Testis (tissue), 3 donors: Measurements from ENCODE around the gene MACROD2. TPM values are rescaled to one million over a fixed set of nuclear protein-coding genes. Genes with fewer than 3 reads are reported as not detected.

Experiments
- DNase-seq: peaks from one replicate; pipeline ENCODE4 v3.0.0-alpha.2; 2019
- H3K27ac ChIP-seq, 2 donors: fragments of 200-600 bp; sonication (generic); one replicate each; pipeline ENCODE4 v1.5.1; 2019
- H3K27me3 ChIP-seq: fragments of 200-600 bp; sonication (generic); one replicate; pipeline ENCODE4 v1.5.1; 2019
- H3K36me3 ChIP-seq: fragments of 200-600 bp; sonication (generic); one replicate; pipeline ENCODE4 v1.5.1; 2017; ENCODE audit warnings: low read depth; ENCODE audit errors: missing control alignments
- H3K4me1 ChIP-seq: fragments of 200-600 bp; sonication (generic); one replicate; pipeline ENCODE4 v1.5.1; 2019
- H3K4me3 ChIP-seq, 2 donors: fragments of 200-600 bp; sonication (generic); one replicate each; pipeline ENCODE4 v1.5.1; 2017 to 2019
- H3K9me3 ChIP-seq: fragments of 200-600 bp; sonication (generic); one replicate; pipeline ENCODE4 v1.5.1; 2017
- POLR2A ChIP-seq: fragments of 450-650 bp; IDR thresholded peaks from one replicate; pipeline ENCODE4 v1.6.1; 2017; ENCODE audit warnings: antibody characterized with exemption, mild to moderate bottlenecking, moderate library complexity
- WGBS, 2 donors: methylation state at CpG; one replicate each; pipeline ENCODE4 v1.1.5; 2018; 5-methylcytosine and 5-hydroxymethylcytosine counted together
- intact Hi-C: fragments of 100-400 bp; cut with DNase I; formaldehyde crosslinking; loops from one replicate; pipeline ENCODE4 v1.15.1; 2023; ENCODE audit warnings: low total_unique reads
- polyA plus RNA-seq: library from polyadenylated mRNA; stranded (reverse); fragments of 350-450 nt; fragmentation: Illumina TruSeq; extraction: RNeasy Lipid Tissue Mini Kit (QIAGEN cat#74804); gene quantifications from one replicate; pipeline ENCODE4 v1.2.3, GENCODE V29; 2014; ENCODE audit warnings: low read depth, low replicate concordance; ENCODE audit not compliant: insufficient read depth
- total RNA-seq, 2 donors: library from RNA; depleted of rRNA; stranded (reverse); fragments of >200 nt; gene quantifications; one replicate each; pipeline ENCODE4 v1.2.3, GENCODE V29; 2016
- TF ChIP-seq, protein P1 (sequence below), 3 experiments: fragments of 450-650 bp in 2 of 3; fragments of 200-600 bp in 1 of 3; sonication (generic) in 1 of 3; IDR thresholded peaks; one replicate each; pipeline ENCODE4 v1.5.1; 2016 to 2019; ENCODE audit warnings: antibody characterized with exemption in 3 of 3, mild to moderate bottlenecking in 2 of 3, moderate library complexity in 1 of 3

MACROD2 gene
- total and polyA plus RNA-seq, 3 donors from 2014 or later = 12.6 to 20.6 (median 16.8) TPM

DNA sequence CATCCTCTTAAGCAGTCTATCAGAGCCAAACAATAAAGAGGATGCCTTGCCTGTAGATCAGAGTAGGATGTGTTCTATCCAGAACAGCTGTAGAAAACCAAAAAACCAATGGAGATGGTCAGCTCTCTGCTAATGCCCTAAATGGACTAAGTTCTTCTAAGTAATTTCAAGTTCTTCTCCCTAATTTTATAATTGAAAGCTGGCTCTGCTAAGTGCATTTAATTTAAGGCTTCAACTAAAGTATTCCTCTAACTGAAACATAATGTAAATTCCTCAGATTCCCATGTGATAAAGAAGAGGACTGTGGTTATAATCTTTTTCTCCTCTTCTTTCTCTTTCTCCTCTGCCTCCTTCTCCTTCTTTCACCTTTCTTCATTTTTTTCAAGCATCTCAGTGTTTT, 1868.4 kb downstream of the MACROD2 start:
- no peak overlapping the region for H3K4me3 ChIP-seq
- DNase-seq = no peak
- H3K27me3 ChIP-seq = no peaks in the 10 kb centered on the region
- H3K9me3 ChIP-seq = no peaks in the 10 kb centered on the region
- TF ChIP-seq, protein P1, sequence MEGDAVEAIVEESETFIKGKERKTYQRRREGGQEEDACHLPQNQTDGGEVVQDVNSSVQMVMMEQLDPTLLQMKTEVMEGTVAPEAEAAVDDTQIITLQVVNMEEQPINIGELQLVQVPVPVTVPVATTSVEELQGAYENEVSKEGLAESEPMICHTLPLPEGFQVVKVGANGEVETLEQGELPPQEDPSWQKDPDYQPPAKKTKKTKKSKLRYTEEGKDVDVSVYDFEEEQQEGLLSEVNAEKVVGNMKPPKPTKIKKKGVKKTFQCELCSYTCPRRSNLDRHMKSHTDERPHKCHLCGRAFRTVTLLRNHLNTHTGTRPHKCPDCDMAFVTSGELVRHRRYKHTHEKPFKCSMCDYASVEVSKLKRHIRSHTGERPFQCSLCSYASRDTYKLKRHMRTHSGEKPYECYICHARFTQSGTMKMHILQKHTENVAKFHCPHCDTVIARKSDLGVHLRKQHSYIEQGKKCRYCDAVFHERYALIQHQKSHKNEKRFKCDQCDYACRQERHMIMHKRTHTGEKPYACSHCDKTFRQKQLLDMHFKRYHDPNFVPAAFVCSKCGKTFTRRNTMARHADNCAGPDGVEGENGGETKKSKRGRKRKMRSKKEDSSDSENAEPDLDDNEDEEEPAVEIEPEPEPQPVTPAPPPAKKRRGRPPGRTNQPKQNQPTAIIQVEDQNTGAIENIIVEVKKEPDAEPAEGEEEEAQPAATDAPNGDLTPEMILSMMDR (IDR thresholded peaks at IDR 0.05) = no peak
- no peak for TF ChIP-seq POLR2A
- H3K36me3 ChIP-seq = no peaks in the 10 kb centered on the region
- H3K4me1 ChIP-seq = no peaks in the 10 kb centered on the region
- intact Hi-C loops = no loop called here
- H3K27ac ChIP-seq = no peak overlapping the region

DNA sequence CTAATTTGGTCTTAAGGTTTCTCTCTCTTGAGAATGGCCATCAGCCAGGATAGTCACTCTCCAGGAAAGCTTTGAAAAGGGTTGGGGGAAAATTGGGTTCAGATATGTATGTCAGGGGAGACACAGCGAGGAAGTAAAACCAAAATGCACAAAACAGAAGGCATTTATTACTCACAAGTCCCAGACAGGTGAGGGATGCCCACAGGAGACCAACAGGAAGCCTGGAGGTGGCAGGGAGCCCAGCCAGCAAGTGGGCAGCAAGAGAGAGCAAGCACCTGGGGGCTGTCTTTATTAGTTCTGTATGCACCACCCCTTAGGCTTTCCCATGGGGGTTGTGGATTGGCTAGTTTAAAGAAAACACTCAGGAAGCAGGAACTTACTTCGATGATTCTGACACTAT, 1870.2 kb downstream of the MACROD2 start:
- intact Hi-C loops = no loop called here
- TF ChIP-seq, protein P1 (IDR thresholded peaks at IDR 0.05) = no peak
- no peak for TF ChIP-seq POLR2A
- Histone ChIP-seq H3K27ac (no peak overlapping the region), H3K4me3 (no peak overlapping the region), H3K9me3 (no peaks in the 10 kb centered on the region), H3K27me3 (no peaks in the 10 kb centered on the region), H3K4me1 (no peaks in the 10 kb centered on the region), H3K36me3 (no peaks in the 10 kb centered on the region)
- DNase-seq = no peak
- 83 to 94% methylated on average over 2 of the region's 2 CpGs for WGBS, 2 donors

DNA sequence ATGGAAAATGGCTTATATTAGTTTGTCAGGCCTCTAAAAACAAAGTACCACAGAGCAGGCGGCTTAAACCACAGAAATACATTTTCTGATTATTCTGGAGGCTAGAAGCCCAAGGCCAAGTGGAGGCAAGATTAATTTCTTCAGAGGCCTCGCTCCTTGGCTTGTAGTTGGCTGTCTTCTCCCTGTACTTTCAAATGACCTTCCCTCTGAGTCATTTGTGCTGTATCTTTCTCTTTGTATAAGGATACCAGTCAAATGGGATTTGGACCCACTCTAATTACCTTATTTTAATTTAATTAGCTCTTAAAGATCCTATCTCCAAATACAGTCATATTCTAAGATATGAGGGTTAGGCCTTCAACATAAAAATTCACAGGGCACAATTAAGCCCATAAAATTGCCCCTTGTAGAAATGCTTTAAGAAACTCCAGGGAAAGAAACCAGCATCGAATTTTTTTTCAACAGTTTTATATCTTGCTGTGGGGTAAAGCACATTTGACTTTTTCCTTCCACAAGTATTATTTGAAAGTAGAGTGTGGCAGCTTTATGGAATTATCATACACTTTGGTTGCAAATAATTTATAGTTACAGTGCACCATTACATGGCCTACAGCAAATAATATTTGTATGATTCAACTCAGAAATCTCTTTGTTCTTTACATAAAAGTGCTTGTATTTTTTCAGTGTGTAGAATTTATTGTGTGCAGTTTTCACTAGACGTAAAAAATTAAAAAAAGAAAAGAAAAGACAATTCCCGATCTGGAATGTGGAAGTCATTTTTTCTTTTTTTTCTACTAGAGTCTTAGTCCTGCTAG, 1871.8 kb downstream of the MACROD2 start:
- WGBS, 2 donors = 70 to 76% methylated on average over 5 of the region's 5 CpGs
- Histone ChIP-seq H3K9me3 (no peaks in the 10 kb centered on the region), H3K36me3 (no peaks in the 10 kb centered on the region), H3K27me3 (no peaks in the 10 kb centered on the region), H3K27ac (no peak overlapping the region), H3K4me3 (no peak overlapping the region), H3K4me1 (no peaks in the 10 kb centered on the region)
- intact Hi-C loops = no loop called here
- no peak for DNase-seq
- TF ChIP-seq, protein P1 (IDR thresholded peaks at IDR 0.05) = no peak
- no peak for TF ChIP-seq POLR2A

DNA sequence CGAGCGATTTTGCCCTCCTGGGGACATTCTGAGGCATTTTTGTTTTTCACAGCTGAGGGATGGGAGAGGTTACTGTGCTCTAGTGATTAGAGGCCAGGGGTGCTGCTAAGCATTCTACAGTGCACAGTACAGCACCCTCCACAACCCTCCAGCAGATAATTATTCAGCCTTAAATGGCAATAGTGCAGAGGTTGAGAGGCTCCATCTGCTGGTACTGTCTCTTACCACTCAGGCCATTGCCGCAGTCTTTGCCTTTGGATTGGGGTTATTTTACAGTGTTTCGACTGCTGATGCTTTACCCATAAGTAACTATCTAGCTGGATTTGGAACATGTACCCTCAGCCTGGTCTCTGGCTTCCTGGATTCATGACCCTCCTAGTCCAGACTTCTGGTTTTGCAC, 1872.6 kb downstream of the MACROD2 start:
- no peak for DNase-seq
- no peak overlapping the region for H3K4me3 ChIP-seq
- H3K27ac ChIP-seq = no peak overlapping the region
- no peak for TF ChIP-seq POLR2A
- TF ChIP-seq, protein P1 (IDR thresholded peaks at IDR 0.05) = no peak
- H3K27me3 ChIP-seq = no peaks in the 10 kb centered on the region
- no peaks in the 10 kb centered on the region for H3K4me1 ChIP-seq
- no peaks in the 10 kb centered on the region for H3K9me3 ChIP-seq
- 98% methylated on average over 4 of the region's 4 CpGs for WGBS, 2 donors
- intact Hi-C loops = no loop called here
- H3K36me3 ChIP-seq = no peaks in the 10 kb centered on the region

DNA sequence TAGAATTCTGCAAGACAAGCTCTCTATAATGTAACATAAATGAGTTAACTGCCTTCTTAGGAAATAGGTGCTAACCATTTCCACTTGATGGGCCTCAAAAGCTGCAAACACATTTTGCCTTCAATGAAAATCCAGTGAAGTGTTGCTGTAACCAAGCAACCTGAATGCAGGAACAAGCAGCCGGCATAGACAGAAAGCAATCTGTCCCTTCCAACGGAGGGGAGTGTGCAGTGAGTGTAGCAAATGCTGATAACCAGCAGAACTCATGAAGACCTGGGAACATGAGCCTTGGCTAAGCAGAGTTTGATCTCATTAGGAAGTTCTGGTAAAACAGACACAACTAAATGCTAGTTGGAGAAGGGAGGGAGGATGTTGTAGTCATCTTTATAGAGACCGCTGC, 1880.1 kb downstream of the MACROD2 start:
- intact Hi-C loops = no loop called here
- no peaks in the 10 kb centered on the region for H3K27me3 ChIP-seq
- H3K4me1 ChIP-seq = no peaks in the 10 kb centered on the region
- no peak for TF ChIP-seq POLR2A
- TF ChIP-seq, protein P1 (IDR thresholded peaks at IDR 0.05) = no peak
- no peak overlapping the region for H3K4me3 ChIP-seq
- H3K27ac ChIP-seq = no peak overlapping the region
- 44 to 61% methylated on average over 3 of the region's 3 CpGs for WGBS, 2 donors
- peak; percentile 69 for DNase-seq
- H3K9me3 ChIP-seq = no peaks in the 10 kb centered on the region
- no peaks in the 10 kb centered on the region for H3K36me3 ChIP-seq
